ENCODE measurements around the gene CDC40. TPM values are rescaled to one million over a fixed set of nuclear protein-coding genes. Genes with fewer than 3 reads are reported as not detected.

Gene CDC40
- polyA plus RNA-seq, 1 of the 3 experiments (the other 2 are of a cell fraction) = 7.4 TPM

GRCh38 chr6:110140650-110141049, 39.6 kb upstream of the CDC40 start:
- Histone ChIP-seq H3K9ac (no peak overlapping the region), H3K36me3 (replicated peaks in 1 of 2; ENCODE audit: control insufficient read depth in 1 of 2, insufficient read depth in 2 of 2, low read length in 1 of 2) (peaks cover 4 to 8% of the 10 kb centered on the region in 2 experiments), H3K79me2 (ENCODE audit: insufficient read depth) (no peaks in the 10 kb centered on the region), H4K20me1 (ENCODE audit: insufficient read depth) (no peaks in the 10 kb centered on the region), H3K9me2 (no peaks in the 10 kb centered on the region), H3F3A (replicated peaks; ENCODE audit: insufficient read depth) (no peaks in the 10 kb centered on the region), H3K4me3 (ENCODE audit: low read depth in 2 of 2, low read length in 1 of 2) (no peak overlapping the region), H3K4me1 (ENCODE audit: control insufficient read depth in 1 of 2, insufficient read depth in 2 of 2, low read depth in 1 of 2, low read length in 1 of 2) (no peaks in the 10 kb centered on the region), H3K27me3 (ENCODE audit: insufficient read depth) (no peaks in the 10 kb centered on the region), H3K27ac (ENCODE audit: low read depth in 2 of 2, low read length in 1 of 2) (peak overlapping the region in 1 of 2 experiments; percentile 37; a peak in 2 of 4 replicates), H3K4me2 (no peak overlapping the region), H2AFZ (ENCODE audit: low read depth) (no peak overlapping the region), H3K9me3 (no peaks in the 10 kb centered on the region)
- ChIA-PET POLR2A (no interaction called here), CTCF (no interaction called here)
- 83% methylated on average over 2 of the region's 2 CpGs for WGBS (ENCODE audit: low lambda C conversion rate)
- no peak for DNase-seq
- no peak for TF ChIP-seq YY1 (IDR thresholded peaks at IDR 0.05; ENCODE audit: low read depth)
- TF ChIP-seq, protein P1, sequence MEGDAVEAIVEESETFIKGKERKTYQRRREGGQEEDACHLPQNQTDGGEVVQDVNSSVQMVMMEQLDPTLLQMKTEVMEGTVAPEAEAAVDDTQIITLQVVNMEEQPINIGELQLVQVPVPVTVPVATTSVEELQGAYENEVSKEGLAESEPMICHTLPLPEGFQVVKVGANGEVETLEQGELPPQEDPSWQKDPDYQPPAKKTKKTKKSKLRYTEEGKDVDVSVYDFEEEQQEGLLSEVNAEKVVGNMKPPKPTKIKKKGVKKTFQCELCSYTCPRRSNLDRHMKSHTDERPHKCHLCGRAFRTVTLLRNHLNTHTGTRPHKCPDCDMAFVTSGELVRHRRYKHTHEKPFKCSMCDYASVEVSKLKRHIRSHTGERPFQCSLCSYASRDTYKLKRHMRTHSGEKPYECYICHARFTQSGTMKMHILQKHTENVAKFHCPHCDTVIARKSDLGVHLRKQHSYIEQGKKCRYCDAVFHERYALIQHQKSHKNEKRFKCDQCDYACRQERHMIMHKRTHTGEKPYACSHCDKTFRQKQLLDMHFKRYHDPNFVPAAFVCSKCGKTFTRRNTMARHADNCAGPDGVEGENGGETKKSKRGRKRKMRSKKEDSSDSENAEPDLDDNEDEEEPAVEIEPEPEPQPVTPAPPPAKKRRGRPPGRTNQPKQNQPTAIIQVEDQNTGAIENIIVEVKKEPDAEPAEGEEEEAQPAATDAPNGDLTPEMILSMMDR (IDR thresholded peaks at IDR 0.05) = no peak
- no peak for TF ChIP-seq EZH2phosphoT487 (IDR thresholded peaks at IDR 0.05; ENCODE audit: borderline replicate concordance, low read depth)
- TF ChIP-seq PBX3 (IDR thresholded peaks at IDR 0.05) = no peak
- TF ChIP-seq TEAD4 (IDR thresholded peaks at IDR 0.05; ENCODE audit: borderline replicate concordance, insufficient read depth) = no peak
- no peak for TF ChIP-seq USF2 (IDR thresholded peaks at IDR 0.05; ENCODE audit: borderline replicate concordance, low read depth, low read length)
- TF ChIP-seq SIN3A (IDR thresholded peaks at IDR 0.05; ENCODE audit: borderline replicate concordance, low read depth, low read length) = no peak
- no peak for TF ChIP-seq IRF3 (IDR thresholded peaks at IDR 0.05; ENCODE audit: low read depth, low read length)
- no peak for TF ChIP-seq RAD21 (IDR thresholded peaks at IDR 0.05; ENCODE audit: low read length)
- no peak for TF ChIP-seq GATA2 (CRISPR knock-in tag; IDR thresholded peaks at IDR 0.05)
- TF ChIP-seq FOXM1 (IDR thresholded peaks at IDR 0.05; ENCODE audit: low read depth) = no peak
- no peak for TF ChIP-seq POLR2AphosphoS5 (IDR thresholded peaks at IDR 0.05; ENCODE audit: low read depth, low read length)
- no peak for TF ChIP-seq NRF1 (IDR thresholded peaks at IDR 0.05; ENCODE audit: low read depth, low read length)
- TF ChIP-seq GABPA (IDR thresholded peaks at IDR 0.05; ENCODE audit: low read depth) = no peak
- no peak for TF ChIP-seq RCOR1 (IDR thresholded peaks at IDR 0.05; ENCODE audit: low read length)
- no peak for TF ChIP-seq TCF12 (IDR thresholded peaks at IDR 0.05)
- no peak for TF ChIP-seq JUND (IDR thresholded peaks at IDR 0.05)
- TF ChIP-seq, protein P2, sequence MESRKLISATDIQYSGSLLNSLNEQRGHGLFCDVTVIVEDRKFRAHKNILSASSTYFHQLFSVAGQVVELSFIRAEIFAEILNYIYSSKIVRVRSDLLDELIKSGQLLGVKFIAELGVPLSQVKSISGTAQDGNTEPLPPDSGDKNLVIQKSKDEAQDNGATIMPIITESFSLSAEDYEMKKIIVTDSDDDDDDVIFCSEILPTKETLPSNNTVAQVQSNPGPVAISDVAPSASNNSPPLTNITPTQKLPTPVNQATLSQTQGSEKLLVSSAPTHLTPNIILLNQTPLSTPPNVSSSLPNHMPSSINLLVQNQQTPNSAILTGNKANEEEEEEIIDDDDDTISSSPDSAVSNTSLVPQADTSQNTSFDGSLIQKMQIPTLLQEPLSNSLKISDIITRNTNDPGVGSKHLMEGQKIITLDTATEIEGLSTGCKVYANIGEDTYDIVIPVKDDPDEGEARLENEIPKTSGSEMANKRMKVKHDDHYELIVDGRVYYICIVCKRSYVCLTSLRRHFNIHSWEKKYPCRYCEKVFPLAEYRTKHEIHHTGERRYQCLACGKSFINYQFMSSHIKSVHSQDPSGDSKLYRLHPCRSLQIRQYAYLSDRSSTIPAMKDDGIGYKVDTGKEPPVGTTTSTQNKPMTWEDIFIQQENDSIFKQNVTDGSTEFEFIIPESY (IDR thresholded peaks at IDR 0.05; ENCODE audit: borderline replicate concordance, low read depth) = no peak
- no peak for TF ChIP-seq TAF1 (IDR thresholded peaks at IDR 0.05; ENCODE audit: borderline replicate concordance, low read depth, low read length)
- TF ChIP-seq USF1 (IDR thresholded peaks at IDR 0.05; ENCODE audit: borderline replicate concordance, low read depth) = no peak

Measured in SK-N-SH (cell line).